Measurements from ENCODE around the gene IGSF21.

GRCh38 chr1:18191037-18191436, 83.4 kb downstream of the IGSF21 start:
- TF ChIP-seq CTCF (IDR thresholded peaks at IDR 0.05) (no peak), POLR2AphosphoS5 (IDR thresholded peaks at IDR 0.05) (no peak), POLR2A (IDR thresholded peaks at IDR 0.05) (no peak)

All from prostate gland (tissue), 2 donors.